Measurements from ENCODE around the gene PPP1CA. TPM values are rescaled to one million over a fixed set of nuclear protein-coding genes. Genes with fewer than 3 reads are reported as not detected.

The PPP1CA gene
- total RNA-seq, 1 donor from 2014 or later = 347 TPM

DNA sequence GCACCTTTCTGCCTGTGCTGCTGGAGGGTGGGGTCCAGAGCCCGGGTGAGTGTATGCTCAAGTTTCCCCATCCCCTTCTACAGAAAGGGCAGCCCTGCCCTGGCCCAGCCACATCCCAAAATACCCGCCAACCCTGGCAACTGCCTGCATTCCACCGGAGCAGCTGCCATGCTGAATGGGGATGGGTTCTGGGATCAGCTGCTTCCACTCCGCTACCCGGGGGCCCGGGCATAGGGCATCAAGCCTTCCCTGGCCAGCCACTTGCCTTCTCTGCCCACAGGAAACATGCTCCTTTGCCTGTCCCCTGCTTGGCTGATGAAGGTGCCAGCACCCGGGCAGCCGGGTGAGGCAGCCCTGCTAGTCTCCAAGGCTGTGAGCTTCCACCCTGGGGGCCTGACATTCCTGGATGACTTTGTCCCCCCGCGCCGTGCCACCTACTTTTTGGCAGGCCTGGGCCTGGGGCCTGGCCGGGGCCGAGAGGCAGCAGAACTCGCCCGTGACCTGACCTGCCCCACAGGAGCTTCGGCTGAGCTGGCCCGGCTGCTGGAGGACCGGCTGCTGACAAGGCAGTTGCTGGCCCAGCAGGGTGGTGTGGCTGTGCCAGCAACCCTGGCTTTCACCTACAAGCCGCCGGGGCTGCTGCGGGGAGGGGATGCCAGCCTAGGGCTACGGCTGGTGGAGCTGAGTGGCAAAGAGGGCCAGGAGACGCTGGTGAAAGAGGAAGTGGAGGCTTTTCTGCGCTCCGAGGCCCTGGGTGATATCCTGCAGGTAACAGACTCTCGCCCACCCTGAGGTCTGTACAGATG, 17.0 kb upstream of the PPP1CA start:
- intact Hi-C loops (cut with micrococcal nuclease) = no loop called here

DNA sequence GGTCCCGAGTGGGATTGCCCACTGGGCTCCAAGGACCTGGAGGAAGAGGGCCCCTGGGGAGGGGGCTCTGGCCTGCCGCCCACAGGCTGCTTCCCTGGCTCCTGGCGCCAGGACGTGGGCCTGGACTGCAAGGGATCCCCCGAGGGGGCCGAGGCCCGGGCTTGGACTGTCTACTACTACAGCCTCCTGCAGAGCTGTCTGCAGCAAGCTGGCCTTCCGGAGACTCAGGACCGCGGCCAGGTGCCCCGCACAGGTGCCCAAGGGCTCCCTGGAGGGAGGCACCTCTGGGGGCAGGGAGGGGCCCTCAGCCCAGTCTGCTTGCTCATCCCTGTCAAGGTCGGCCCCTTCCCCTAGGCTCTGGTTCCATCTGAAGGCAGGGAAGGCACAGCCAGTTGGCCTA, 15.8 kb upstream of the PPP1CA start:
- intact Hi-C loops (cut with micrococcal nuclease) = no loop called here

DNA sequence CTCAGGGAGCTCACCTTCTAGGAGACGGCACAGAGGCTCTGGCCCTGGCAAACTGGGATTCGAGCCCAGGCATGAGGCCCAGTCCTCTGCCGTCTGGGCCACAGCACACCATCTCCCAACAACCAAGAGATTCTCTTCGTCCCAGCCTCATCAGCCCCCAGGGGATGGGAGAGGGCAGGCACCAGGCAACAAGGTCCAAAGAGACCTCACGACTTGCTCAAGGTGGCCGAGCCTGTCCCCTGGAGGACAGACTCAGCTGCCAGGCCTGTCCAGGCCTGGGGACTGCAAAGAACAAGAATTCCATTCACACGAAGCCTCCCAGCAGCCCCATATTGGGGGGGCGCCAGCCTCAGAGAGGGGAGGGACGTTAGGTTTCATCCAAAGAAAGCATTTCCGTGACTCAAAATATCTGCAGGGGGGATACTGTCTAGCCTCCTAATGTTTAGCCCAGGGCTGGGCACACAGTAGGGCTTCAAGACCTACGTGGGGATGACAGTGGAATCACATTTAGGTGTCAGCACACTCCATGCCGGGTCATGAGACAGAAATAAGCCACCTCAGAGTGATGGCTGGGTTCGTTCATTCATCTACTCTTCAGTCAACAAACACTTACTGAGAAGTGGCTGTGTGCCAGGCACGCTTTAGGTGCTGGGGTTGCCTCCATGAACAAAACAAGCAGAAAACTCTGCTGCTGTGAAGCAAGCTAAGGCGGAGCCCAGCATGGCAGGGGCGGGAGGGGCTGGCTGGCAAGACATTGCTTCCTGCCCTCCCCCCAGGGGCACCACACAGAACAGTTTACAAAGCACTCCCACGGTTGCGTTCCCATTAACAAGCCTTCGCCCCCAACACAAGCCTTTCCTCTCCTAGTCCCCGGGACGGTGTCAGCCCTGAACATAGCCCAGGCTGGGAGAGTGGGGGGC, 15.0 kb upstream of the PPP1CA start:
- intact Hi-C loops (cut with micrococcal nuclease) = no loop called here

DNA sequence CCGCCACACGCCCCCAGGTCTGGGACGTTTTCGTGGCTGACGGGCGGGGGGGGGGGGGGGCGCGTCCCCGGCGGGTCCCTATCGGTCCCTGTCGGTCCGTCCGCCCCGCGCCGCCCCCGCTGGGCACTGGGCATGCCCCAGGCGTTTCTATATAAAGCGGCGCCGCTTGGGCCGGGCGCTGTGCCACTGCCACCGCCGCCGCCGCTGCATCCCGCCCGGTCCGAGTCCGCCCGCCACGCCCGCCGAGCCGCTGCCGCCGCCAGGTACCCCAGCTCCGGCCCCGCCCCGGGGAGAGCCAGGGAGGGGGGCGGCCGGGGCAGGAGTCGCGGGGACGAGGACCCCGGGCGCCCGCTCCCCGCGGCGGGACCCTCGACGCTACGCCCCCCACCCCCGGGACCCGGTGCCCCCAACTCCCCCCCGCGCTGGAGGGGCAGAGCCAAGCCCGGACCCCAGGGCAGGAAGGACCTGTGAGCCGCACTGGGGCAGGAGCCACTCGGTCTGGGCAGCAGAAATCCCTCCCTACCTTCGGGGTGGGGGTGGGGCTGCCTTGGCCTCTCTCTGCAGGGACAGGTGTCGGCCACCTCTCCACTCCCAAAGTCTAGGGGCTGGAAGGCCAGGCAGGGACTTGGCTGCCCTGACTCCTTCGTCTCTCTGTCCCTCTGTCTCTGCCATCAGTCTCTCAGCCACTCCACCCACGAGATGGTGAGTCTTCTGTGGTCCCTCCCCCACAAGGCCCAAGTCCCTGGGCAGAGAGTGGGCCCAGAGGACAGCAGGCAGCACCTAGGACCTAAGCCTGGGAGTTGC, 14.0 kb upstream of the PPP1CA start, which contains the start of gene CARNS1:
Gene CARNS1 (plus strand): TSS at position 178 of the 804 bp plus-strand sequence. CDS start 522 bp downstream, at position 700.
- intact Hi-C loops (cut with micrococcal nuclease) = no loop called here

DNA sequence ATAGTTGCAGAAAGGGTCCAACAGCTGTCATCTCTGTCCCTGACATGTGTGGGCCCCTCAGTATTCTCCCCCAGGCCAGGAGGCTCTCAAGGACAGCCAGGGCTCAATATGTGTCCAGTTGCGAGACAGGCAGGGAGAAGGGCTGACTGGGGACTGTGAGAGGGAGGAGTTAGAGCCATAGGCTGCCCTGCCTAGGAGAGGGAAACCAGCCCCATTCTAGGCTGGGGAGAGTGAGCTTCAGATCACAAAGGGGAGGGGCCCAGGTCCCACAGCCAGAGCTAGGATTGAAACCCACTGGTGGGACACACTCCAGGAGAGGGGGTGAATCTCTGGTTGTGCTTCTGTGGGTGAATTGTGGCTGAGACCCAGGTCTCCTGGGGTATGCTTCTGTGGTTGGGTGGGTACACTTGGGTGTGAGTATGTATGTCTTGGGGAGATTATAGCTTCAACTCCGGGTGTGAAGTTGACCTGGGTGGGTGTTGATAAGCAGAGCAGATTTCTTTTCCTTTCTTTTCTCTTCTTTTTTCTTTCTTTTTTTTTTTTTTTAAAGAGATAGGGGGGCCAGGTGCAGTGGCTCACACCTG, 11.7 kb upstream of the PPP1CA start:
- intact Hi-C loops (cut with micrococcal nuclease) = no loop called here

DNA sequence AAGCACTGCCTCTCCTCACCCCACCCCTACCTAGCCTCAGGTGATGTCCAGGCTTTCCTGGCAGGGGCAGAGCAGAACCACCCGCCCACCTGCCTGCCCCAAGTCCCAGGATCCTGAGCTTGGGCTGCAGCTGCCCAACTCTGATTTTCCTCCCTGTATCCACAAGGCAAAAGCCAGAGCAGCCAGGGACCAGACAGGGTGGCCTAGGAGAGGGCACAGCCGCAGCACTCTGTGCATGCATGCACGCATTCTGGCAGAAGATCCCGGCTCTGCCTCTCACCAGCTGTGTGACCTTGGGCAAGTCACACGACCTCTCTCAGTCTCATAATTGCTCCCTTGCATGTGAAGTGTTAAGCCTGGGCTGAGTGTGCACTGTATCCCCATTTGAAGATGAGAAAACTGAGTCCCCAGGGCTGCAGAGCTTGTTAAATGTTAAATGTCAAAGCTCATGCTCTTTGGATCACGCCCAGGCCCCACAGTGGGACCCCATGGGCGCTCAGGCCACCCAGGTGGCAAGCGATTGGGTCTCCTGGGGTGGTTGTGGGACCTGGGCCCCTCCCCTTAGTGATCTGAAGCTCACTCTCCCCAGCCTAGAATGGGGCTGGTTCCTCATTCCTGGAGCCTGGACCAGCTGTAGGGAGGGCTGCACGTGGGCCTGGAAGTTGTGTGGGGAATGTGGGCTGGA, 11.0 kb upstream of the PPP1CA start:
- intact Hi-C loops (cut with micrococcal nuclease) = no loop called here

DNA sequence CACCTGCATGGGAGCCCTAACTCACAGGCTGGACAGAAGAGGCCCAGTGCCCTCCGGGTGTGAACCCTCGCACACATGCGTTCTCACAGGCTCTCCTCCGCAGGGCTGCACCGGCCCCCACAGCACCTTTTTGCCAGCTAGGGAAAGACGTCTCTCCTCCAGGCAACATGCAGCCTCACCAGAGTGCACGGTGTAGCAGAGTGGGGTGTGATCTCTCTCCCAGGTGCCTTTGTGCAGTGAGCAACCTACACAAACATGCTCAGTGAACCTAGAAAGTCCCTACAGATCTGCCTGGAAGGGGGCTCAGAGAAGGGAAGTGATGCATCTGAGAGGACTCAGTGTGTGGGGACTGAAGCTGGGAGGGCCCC, 10.1 kb upstream of the PPP1CA start:
- intact Hi-C loops (cut with micrococcal nuclease) = no loop called here

DNA sequence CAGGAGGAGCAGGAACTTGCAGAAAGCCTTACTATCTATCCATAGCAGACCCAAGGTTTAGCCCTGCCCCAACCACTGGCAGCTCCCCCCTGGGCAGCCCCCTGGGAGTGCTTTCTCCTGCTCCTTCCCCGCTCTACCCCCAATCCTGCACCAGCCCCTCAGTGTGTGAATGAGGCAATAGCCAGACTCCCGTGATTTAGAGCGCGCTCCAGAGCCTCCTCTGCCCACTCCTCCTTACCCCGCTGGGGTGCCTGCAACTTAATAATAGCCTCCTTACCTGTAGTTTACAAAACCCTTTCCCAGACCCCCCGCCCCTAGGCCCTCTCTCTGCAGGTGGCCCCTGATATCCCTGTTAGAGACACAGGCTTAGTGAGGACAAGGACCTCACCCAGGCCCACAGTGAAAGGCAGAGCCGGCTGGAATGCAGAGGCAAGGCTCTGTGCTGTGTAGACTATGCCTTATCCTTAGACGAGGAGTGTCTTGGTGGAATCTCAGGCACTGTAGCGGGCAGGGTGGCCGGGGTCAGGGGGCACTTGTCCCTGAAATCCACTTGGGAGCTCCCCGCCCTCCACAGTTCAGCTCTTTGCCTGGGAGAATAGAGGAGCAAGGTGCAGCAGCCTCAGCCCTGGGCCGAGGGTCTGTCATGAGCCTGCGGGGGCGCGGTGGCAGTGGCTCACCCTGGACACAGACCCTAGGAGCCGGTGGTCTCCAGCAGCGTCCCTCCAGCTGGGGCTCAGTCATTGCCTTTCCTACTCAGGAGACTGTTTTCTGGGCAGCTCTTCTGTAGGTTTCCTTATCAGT, 9.5 kb upstream of the PPP1CA start:
- intact Hi-C loops (cut with micrococcal nuclease) = no loop called here

DNA sequence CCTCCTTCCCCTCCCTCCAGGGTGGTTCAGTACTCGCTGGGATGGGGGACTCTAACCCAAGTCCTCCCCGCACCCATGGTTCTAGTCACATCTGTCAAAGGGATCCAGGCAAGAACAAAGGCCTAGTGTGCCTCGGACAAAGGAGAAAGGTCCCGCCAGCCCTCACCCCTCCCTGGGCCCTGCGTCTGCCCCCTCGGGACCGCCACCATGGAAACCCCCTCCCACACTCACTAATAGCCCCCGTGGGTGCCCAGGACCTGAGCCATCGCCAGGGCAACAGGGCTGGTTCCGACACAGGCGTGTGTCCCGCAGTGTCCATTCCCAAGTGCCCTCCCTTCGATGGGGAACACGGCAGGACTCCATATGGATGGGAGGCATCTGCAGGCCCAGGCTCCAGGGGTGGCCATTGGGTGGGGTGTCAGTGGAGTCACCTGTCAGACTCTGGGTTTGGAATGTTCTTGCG, 8.7 kb upstream of the PPP1CA start:
- intact Hi-C loops (cut with micrococcal nuclease) = no loop called here

DNA sequence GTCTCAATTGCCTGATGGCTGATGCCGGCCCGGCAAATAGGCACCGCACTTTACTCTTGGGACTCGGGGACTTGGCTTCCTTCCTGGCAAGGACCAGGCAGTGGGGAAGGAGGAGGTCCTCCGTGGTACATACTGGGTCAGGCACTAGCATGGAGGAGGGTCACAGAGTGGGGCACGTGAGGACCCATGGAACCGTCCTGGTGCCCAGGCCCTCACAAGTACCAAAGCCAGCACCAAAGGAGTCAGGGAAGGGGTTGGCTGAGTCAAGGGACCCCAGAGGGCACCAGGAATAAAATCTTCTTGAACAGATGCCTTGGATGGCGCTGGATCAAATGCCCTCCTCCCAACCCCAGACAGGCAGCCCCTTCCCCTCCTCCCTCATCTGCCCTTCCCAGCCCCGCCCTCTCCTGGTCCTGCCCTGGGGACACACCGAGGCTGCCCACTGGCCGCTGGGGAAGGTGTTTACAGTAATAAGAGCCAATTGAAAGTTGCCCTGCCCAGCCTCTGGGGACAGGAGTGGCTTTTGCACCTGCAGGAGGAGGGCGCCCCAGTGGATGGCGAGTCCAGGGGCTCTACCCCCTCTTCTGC, 8.2 kb upstream of the PPP1CA start:
- intact Hi-C loops (cut with micrococcal nuclease) = no loop called here

DNA sequence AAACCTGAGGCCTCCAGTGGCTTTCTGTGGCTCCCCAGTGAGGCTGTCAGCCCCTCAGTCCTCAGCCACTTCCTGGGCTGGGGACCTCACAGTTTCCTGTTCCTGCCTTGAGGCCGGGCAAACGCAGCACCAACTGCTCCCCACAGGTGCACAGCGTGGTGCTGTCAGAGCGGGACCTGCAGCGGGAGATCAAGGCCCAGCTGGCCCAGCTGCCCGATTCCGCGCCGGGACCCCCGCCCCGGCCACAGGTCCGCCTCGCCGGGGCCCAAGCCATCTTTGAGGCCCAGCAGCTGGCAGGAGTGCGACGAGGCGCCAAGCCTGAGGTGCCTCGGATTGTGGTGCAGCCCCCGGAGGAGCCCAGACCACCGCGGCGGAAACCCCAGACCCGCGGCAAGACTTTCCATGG, 7.6 kb upstream of the PPP1CA start:
- intact Hi-C loops (cut with micrococcal nuclease) = no loop called here

DNA sequence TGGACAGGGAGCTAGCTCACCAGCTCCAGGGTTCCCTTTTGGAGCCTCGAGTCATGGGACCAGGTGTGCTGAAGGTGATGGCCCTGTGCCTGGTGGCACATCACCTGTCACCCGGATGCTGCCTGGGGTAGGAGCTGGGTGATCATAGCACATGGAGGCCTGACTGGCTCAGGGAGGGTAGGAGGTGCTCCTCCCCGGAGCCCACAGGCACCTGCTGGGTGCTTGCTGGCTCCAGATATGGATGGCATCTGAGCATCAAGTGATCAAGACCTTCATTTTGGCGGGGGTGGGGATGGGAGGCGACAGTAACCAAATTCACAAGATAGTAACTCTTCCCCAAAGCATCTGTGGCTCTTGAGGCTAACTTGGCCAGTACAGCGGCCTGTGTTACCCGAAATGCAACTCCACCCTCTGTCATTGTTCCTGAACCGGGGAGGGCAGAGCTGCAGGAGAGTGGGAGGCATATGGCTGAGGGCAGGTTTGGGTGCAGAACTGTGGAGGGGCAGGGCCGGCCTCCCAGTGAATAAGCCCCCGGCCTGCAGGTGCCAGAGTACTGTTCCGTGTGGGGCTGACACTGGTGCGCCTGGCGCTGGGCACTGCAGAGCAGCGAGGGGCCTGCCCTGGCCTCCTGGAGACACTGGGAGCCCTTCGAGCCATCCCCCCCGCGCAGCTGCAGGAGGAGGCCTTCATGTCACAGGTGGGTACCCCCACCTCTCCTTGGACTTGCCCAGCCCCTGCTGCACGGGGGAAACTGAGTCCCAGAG, 7.0 kb upstream of the PPP1CA start:
- intact Hi-C loops (cut with micrococcal nuclease) = no loop called here

DNA sequence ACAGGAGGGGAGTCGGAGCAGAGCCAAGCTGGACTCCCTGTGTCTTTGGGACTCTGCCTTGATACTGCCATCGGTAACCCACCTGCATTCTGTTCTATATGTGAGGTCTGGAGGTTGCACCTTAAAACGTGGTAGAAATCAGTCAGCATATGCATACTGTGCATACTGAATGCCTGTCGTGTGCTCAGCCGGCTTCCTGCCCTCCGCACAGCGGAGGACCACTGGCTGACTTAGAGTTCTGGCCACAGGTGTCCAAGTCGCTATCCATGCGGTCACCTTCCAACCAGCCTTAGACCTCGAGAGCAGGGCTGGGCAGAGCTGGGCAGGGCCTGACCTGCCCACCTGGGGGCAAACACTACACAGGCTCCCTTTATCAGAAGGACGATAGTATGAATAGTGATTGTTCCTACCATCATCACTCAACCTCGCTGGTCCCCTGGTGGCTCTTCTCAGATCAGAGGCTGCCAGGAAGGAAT, 6.1 kb upstream of the PPP1CA start:
- intact Hi-C loops (cut with micrococcal nuclease) = no loop called here

DNA sequence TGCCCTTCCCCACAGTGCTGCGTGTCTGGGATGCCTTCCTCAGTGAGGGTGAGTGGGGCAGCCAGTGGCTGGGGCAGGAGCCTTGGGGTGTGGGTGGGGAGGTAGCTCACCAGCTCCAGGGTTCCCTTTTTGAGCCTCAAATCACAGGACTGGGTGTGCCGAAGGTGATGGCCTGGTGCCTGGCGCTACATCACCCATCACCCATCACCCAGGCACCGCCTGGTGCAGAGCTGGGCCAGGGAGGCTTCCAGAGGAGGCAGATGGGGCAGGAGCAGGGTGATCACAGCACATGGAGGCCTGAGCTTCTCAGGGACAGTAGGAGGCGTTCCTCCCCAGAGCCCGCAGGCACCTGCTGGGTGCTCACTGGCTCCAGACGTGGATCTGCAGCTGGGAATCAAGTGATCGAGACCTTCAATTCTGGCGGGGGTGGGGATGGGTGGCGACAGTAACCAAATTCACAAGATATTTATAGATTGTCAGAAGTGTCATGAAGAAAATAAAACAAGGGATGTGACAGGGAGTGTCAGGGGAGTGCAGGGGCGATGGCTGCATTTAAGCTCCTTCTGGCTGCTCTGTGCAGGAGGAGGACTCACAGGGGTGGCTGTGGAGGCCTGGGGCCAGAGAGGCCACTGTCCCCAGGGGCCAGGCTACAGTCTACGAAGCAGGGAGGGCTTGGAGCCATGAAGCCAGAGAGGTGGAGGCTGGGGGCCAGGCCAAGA, 5.5 kb upstream of the PPP1CA start:
- intact Hi-C loops (cut with micrococcal nuclease) = no loop called here

DNA sequence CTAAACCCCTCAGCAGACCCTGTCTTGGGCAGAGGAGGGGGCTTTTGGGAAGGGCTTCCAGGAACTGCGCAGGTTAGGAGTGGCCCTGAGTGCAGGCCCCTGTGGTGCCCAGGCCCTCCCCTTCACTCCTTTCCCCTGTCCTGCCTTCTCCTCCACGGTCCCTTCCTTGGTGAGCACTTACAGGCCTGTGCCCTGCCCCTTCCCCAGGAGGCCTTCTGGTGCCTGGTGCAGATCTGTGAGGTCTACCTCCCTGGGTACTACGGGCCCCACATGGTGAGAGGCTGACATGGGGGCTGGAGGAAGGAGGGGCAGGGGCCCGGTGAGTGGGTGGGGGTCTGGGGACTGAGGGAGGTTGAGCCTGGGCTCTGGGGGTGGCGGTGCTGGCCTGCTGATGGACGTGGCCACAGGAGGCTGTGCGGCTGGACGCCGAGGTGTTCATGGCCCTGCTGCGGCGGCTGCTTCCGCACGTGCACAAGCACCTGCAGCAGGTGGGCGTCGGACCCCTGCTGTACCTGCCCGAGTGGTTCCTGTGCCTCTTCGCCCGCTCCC, 4.8 kb upstream of the PPP1CA start:
- intact Hi-C loops (cut with micrococcal nuclease) = no loop called here

DNA sequence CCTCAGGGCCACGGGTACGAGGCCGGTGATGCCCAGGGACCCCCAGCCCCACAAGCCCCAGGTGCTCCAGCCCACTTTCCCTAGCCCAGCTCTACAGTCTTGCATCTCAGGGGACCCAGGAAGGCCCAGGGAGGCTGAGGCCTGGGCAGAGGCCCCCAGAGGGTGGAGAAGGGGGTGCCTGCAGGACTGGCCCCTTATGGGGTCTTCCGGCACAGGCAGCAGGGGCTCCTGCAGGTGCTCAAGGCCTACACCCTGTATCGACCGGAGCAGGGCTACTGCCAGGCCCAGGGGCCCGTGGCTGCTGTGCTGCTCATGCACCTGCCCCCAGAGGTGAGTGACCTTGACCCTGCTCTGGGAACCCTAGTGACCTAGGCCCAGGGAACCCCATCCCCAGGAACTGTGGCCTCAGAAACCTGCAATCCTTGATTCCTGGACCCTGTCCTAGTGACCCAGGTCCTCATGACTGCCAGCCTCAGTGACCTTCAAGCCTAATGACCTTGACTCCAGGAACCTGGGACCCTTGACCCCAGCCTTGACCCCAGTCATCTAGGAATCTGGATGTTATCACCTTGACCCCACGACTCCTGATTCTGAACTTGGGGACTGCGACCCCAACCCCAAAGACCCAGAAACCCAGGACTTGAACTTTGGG, 4.2 kb upstream of the PPP1CA start:
- intact Hi-C loops (cut with micrococcal nuclease) = no loop called here

DNA sequence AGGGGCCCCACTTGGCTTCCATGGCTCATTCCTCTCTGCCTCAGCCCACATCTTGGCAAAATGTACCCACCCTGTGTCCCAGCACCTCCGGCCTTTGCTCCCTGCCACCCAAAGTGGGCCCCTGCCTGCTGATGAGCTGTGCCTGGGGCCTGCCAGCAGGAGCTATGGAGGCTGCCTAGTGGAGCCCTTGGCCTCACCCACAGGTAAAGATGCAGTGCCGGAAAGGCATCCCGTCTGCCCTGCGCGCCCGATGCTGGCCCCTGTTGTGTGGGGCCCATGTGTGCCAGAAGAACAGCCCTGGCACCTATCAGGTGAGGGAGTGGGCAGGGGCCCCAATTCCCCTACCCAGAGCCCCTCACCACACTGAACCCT, 3.5 kb upstream of the PPP1CA start:
- intact Hi-C loops (cut with micrococcal nuclease) = no loop called here

Data from T-helper 1 cell treated with Interleukin-12 subunit alpha and Interleukin-12 subunit beta and Interleukin-4 antibody, amounts not matched to agents 30 ng/mL and 1 ng/mL, for 36 hours (primary cell).